HepG2 (cell line): ENCODE measurements around the gene FLAD1. TPM values are rescaled to one million over a fixed set of nuclear protein-coding genes. Genes with fewer than 3 reads are reported as not detected.

Experiments used
- ASH2L ChIP-seq: fragments of 300-600, 200-600 bp; sonication (generic); IDR thresholded peaks from 2 replicates; pipeline ENCODE4 v1.7.0; 2017; ENCODE audit warnings: low read depth, mild to moderate bottlenecking, moderate library complexity, mixed read lengths, low read length; ENCODE audit not compliant: insufficient read length
- ATF7 ChIP-seq, 2 experiments: fragments of 450-650 bp in 1 of 2; sonication (generic) in 1 of 2; formaldehyde crosslinking in 1 of 2; IDR thresholded peaks; 2 replicates each; pipeline versions ENCODE4 v1.4.0 to v1.6.1; 2016 to 2020; ENCODE audit warnings: antibody characterized with exemption in 1 of 2, mild to moderate bottlenecking in 1 of 2, missing genetic modification reagents in 1 of 2
- BRD4 ChIP-seq: sonication (generic); formaldehyde crosslinking; IDR thresholded peaks from 2 replicates; pipeline ENCODE4 v1.4.0; 2020; ENCODE audit warnings: missing genetic modification reagents
- DDIT3 ChIP-seq: sonication (generic); formaldehyde crosslinking; IDR thresholded peaks from 2 replicates; pipeline ENCODE4 v1.4.0; 2020; ENCODE audit warnings: mild to moderate bottlenecking, missing genetic modification reagents
- DR1 ChIP-seq: sonication (generic); formaldehyde crosslinking; IDR thresholded peaks from 2 replicates; pipeline ENCODE4 v1.8.0; 2021; ENCODE audit warnings: mild to moderate bottlenecking, missing genetic modification reagents, inconsistent platforms
- EED ChIP-seq: sonication (generic); formaldehyde crosslinking; IDR thresholded peaks from 2 replicates; pipeline ENCODE4 v1.5.0; 2020; ENCODE audit warnings: mild to moderate bottlenecking, missing genetic modification reagents
- KIAA2018 ChIP-seq: sonication (generic); formaldehyde crosslinking; IDR thresholded peaks from 2 replicates; pipeline ENCODE4 v1.5.0; 2020; ENCODE audit warnings: mild to moderate bottlenecking, missing genetic modification reagents, borderline replicate concordance
- MEIS1 ChIP-seq: sonication (generic); formaldehyde crosslinking; IDR thresholded peaks from 2 replicates; pipeline ENCODE4 v1.9.0; 2021; ENCODE audit warnings: mild to moderate bottlenecking, missing genetic modification reagents, moderate library complexity, borderline replicate concordance
- NCOR1 ChIP-seq: fragments of 200-600 bp; sonication (generic); IDR thresholded peaks from 2 replicates; pipeline ENCODE4 v1.7.0; 2017; ENCODE audit warnings: antibody characterized with exemption, low read length, borderline replicate concordance
- NFKBIZ ChIP-seq: IDR thresholded peaks from 2 replicates; pipeline ENCODE4 v1.6.1; 2018; ENCODE audit warnings: missing genetic modification reagents, missing compliant biosample characterization
- POLR2G ChIP-seq: fragments of 200-400 bp; formaldehyde crosslinking; IDR thresholded peaks from 2 replicates; pipeline ENCODE4 v1.6.1; 2018; ENCODE audit warnings: mild to moderate bottlenecking, low read depth, low read length, moderate library complexity
- SIN3A ChIP-seq: IDR thresholded peaks from 2 replicates; pipeline ENCODE4 v1.6.1; 2011; ENCODE audit warnings: low read depth, mild to moderate bottlenecking, control low read depth, low read length, borderline replicate concordance
- SMC3 ChIP-seq: IDR thresholded peaks from 2 replicates; pipeline ENCODE4 v1.6.1; 2011; ENCODE audit warnings: low read length, improper control_type of control experiment
- SOX5 ChIP-seq: IDR thresholded peaks from 2 replicates; pipeline ENCODE4 v1.6.1; 2016; ENCODE audit warnings: borderline replicate concordance
- SYNCRIP ChIP-seq: fragments of 200-400 bp; formaldehyde crosslinking; IDR thresholded peaks from 2 replicates; pipeline ENCODE4 v1.6.1; 2018; ENCODE audit warnings: mild to moderate bottlenecking, low read depth, low read length; ENCODE audit not compliant: insufficient read depth
- ZFP82 ChIP-seq: sonication (generic); formaldehyde crosslinking; IDR thresholded peaks from 2 replicates; pipeline ENCODE4 v1.5.1; 2020; ENCODE audit warnings: mild to moderate bottlenecking, missing genetic modification reagents, borderline replicate concordance
- ZFX ChIP-seq: sonication (generic); formaldehyde crosslinking; IDR thresholded peaks from 2 replicates; pipeline ENCODE4 v1.4.0; 2020; ENCODE audit warnings: mild to moderate bottlenecking, low read depth, missing genetic modification reagents, moderate library complexity
- ZKSCAN8 ChIP-seq: IDR thresholded peaks from 2 replicates; pipeline ENCODE4 v1.6.1; 2016; ENCODE audit warnings: borderline replicate concordance, missing genetic modification reagents, missing compliant biosample characterization
- ZNF3 ChIP-seq: IDR thresholded peaks from 2 replicates; pipeline ENCODE4 v1.7.0; 2017; ENCODE audit warnings: inconsistent platforms
- ZNF501 ChIP-seq: sonication (generic); formaldehyde crosslinking; IDR thresholded peaks from 2 replicates; pipeline ENCODE4 v1.5.1; 2020; ENCODE audit warnings: mild to moderate bottlenecking, moderate library complexity, missing genetic modification reagents
- ZNF543 ChIP-seq: sonication (generic); formaldehyde crosslinking; IDR thresholded peaks from 2 replicates; pipeline ENCODE4 v1.4.0; 2020; ENCODE audit warnings: mild to moderate bottlenecking, missing genetic modification reagents
- ZNF562 ChIP-seq: sonication (generic); formaldehyde crosslinking; IDR thresholded peaks from 2 replicates; pipeline ENCODE4 v1.8.0; 2022; ENCODE audit warnings: missing genetic modification reagents, borderline replicate concordance
- ZNF619 ChIP-seq: sonication (generic); formaldehyde crosslinking; IDR thresholded peaks from 2 replicates; pipeline ENCODE4 v1.4.0; 2020; ENCODE audit warnings: mild to moderate bottlenecking, missing genetic modification reagents
- polyA plus RNA-seq, 8 experiments: library from polyadenylated mRNA; depleted of rRNA in 3 of 8; stranded (reverse) in 7 of 8; unstranded in 1 of 8; fragments of >200 nt; fragmentation: Illumina TruSeq in 4 of 8; extraction: Trizol in 4 of 8; gene quantifications; 2 replicates each; pipeline versions ENCODE4 v1.2.1 to v1.2.3, GENCODE V29; 2011 to 2016; ENCODE audit warnings: low read depth in 4 of 8, missing spikeins in 1 of 8, mixed read lengths in 1 of 8; ENCODE audit not compliant: insufficient read depth in 1 of 8
- total RNA-seq, 5 experiments: library from RNA; depleted of rRNA; stranded (reverse); fragments of >200 nt; fragmentation: Illumina TruSeq; extraction: Trizol; gene quantifications; 2 replicates each; pipeline ENCODE4 v1.2.3, GENCODE V29; 2016; ENCODE audit warnings: low read depth in 1 of 5

Gene FLAD1
- total and polyA plus RNA-seq, 2 of the 13 experiments (the other 11 are each of a cell fraction or from before 2014, with no cell fraction given) = 25.9 to 32.8 TPM

GRCh38 chr1:154974102-154974807, 8.9 kb upstream of the FLAD1 start, which contains the start of gene CKS1B (continued):
- no peak for TF ChIP-seq ZNF619 (CRISPR knock-in tag)
- no peak for TF ChIP-seq ZKSCAN8 (CRISPR knock-in tag)
- peak; percentile 83 for TF ChIP-seq POLR2G
- TF ChIP-seq DR1 (CRISPR knock-in tag) = 0 out of 2 replicates have a peak, but pooled peaks have one; percentile 36
- TF ChIP-seq NCOR1 = no peak
- TF ChIP-seq ZFP82 = no peak
- no peak for TF ChIP-seq ZNF562
- no peak for TF ChIP-seq SYNCRIP
- TF ChIP-seq SOX5 = no peak; the same call in 1 of the 2 replicates
- peak; percentile 49; the same call in 1 of the 2 replicates for TF ChIP-seq ZNF501 (CRISPR knock-in tag)
- TF ChIP-seq DDIT3 = no peak
- TF ChIP-seq SIN3A = peak; percentile 98
- no peak for TF ChIP-seq BRD4 (CRISPR knock-in tag)
- TF ChIP-seq SMC3 = no peak
- no peak for TF ChIP-seq ATF7 (IDR thresholded peaks at IDR 0.05)
- no peak for TF ChIP-seq ATF7 (CRISPR knock-in tag; IDR thresholded peaks at IDR 0.05)
- TF ChIP-seq ASH2L = no peak
- peak; percentile 52 for TF ChIP-seq ZFX (CRISPR knock-in tag)
- TF ChIP-seq ZNF3 (CRISPR knock-in tag) = no peak
- TF ChIP-seq NFKBIZ (CRISPR knock-in tag) = no peak
- TF ChIP-seq KIAA2018 (CRISPR knock-in tag) = no peak
- peak; percentile 68; the same call in 1 of the 2 replicates for TF ChIP-seq ZNF543
- no peak for TF ChIP-seq EED (CRISPR knock-in tag)
- no peak for TF ChIP-seq MEIS1 (CRISPR knock-in tag)
